HG03108 (cell line): ENCODE data around the gene NKX1-2.

Source experiments
- ATAC-seq: cut with Tn5 transposase; IDR thresholded peaks from one replicate; pipeline ENCODE4 v1.9.1; 2021; ENCODE audit warnings: moderate library complexity; ENCODE audit not compliant: unreplicated experiment

Gene NKX1-2

DNA sequence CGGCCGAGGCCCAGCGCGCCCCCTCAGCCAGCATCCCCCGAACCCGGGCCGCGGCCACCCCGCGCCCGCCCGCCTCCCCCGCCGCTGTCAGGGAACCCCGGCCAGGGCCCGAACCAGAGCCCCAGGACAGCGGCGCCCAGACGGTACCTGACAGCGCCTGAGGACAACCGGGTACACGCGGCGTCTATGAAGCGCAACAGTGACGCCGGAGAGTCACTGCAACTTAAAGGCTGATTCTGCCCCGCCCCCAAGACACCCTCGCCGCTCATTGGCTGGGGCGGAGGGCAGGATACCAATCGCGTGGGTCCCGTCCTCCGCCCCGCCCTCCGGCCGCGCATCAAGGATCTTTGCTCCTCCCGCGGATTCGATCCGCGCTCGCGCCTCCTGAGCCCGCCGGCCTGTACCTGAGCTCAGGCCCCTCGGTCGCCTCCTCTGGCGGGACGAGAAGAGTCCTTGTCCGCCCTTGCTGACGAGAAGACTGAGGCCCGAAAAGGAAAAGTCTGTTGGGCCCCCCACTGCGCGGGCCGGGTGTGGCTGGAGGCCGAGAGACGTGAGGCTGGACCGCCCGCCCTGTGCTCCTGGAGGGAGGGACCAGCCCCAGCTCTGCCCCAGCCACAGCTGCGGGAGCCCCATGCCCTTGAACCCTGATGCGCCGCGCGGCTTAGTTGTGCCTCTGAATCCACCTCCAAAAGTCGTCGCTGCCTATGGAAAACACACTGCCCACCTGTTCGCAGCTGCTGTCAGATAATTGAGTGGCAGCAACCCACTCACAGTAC is 30.9 kb downstream of the NKX1-2 start, which contains the start of gene OAT:
Gene OAT (minus strand): TSS at position 198 of the 776 bp plus-strand sequence. CDS start 6,752 bp downstream, outside the sequence.
- peak; percentile 98 for ATAC-seq

DNA sequence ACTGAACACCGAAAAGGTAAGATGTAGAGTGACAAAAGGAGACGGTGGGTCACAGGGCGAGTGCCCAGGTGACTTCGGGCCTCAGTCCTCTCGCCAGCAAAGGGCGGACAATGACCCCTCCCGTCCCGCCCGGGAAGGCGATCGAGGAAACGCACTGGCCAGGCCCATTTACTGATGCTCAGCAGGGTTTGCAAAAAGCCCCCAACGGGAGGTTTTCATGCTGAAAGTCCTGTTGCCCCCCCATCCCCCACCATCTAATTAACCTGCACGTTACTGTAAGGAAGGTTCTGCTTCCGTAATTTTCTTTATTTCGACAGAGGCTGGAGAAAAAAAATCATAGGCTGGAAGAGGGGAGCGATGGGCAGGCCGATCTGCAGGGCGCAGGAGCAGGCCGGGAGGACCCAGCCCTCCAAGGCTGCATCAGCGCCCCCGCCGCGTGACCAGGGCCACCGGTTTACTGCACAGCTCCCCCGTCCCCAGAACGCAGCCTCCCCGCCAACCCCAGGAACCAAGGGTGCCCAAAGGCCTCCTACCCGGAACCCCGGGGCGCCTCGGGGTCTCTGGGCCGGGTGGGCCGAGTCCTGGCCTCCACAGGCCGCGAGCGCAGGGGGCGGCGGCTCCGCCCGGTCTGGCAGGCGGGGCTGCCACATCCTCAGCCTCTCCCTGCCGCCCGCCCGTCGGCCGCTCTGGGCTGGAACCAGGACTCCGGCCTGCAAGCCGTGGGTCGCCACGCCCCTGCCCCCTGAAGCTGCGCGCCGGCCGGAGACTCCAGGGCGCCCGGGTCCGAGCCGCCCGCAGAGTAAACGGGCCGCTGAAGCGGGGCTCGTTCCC is 31.7 kb downstream of the NKX1-2 start:
- ATAC-seq, result peak; percentile 16

DNA sequence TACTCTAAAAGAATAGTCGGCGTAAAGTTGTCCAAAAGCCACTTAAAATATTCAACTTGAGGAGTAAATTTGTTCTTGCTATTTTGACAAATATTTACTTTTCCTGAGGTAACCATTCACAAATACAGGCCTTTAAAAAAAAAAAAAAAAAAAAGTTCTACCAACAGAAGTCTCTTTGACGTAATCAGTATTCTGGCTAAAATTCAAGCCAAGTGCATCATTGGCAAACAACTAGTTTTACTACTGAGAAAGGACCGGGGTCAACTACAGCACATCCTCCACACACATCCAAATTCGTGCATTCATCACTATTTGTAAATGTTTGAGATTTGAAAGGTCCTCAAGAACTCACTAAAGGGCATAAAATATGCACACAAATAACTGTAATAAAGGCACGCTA is 33.1 kb downstream of the NKX1-2 start:
- no peak for ATAC-seq

DNA sequence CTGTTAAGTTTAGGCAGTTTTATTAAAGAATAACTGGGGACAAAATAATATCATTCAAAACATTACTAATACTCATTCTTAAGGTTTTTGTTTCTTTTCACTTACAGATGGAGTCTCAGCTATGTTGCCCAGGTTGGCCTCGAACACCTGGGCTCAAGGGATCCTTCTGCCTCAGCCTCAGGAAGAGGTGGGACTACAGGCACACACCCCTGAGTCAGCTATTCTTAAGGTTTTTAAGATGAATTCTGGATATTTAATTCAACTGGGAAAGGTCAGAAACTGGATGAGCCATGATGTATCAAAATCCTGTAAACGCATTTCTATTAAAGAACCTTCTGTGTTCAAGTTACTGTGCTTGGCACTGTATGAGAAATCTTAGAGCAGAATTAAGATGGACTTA is 34.6 kb downstream of the NKX1-2 start:
- no peak for ATAC-seq

DNA sequence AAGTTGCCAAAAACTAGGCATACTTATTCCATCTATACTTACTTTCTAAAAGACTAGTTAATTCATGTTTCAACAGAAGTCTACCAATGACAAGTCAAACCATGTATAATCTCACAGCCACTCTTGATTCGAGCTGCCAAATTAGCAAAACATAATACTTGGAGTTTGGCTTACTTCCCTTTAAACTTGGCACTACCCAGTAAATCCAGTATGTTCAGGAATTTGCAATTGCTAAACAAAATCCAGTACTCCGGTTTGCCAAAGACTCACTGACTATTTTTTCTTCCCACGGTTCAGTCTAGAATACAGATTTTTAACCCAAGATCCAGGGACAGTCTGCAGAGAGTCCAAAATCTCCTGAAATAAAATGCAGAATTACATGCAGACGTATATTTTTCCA is 35.8 kb downstream of the NKX1-2 start:
- ATAC-seq, result no peak

DNA sequence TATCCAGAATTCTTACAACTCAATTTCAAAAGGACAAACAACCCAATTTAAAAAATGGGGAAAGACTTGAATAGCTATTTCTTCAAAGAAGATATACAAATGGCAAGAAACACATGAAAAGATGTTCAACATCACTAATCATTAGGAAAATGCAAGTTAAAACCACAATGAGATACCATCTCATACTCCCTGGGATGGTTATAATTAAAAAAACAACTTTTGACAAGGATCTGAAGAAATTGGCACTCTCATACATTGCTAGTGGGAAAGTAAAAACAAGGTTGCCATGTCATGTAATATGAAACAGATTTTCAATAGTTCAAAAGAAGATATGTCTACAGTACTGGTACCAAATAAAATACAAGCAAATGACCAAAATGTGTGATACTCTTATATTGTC is 40.1 kb downstream of the NKX1-2 start:
- no peak for ATAC-seq

DNA sequence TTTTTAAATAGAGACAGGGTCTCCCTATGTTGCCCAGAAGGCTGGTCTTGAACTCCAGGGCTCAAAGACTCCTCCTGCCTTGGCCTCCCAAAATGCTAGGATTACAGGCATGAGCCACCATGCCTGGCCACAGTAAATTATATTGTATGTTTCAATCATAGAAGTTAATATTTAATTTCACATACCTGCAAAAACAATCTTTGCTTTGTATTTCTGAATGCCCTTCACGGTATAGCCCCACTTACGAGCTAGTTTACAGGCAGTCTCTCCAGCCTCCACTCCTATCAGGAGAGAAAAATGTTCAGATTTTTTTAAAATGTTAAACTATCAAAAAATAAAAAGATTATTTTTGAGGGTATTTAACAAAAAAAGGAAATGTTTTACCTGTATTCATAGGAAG is 41.5 kb downstream of the NKX1-2 start:
- no peak for ATAC-seq

DNA sequence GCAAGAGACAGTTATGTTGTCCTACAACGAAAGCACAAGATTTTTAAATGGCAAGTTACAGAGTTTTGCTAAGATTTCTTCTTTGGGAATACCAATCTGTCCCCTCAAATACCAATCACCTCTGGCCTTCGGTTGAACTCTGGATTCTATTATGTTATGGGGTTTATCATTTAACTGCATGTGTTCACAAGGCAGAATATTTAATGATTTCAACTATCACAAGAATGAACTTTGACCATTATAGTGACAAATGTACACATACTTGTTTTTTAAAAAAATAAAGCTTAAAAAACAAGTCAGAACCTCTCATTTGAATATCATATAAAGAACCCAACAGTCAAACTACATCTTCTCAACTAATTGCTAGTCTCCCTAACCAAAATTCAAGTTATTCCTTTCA is 42.4 kb downstream of the NKX1-2 start:
- ATAC-seq, result no peak

DNA sequence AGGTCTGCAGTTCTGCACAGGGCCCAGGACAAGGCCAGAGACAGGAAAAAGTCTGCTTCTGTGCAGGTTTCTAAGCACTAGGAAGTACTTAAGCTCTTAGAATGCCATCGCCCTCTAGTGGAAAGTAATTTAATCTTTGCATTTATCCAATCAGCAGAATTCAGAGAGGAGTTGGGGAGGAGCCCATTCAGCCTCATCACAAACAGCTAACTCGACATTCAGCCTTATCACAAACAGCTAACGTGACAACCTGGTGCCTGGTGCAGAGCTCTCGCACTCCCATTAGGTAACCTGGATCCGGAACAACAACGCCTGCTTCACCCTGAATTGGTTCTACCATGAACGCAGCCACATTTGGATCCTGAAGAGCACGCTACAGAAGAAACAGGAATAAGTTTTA is 46.3 kb downstream of the NKX1-2 start:
- peak; percentile 83 for ATAC-seq

DNA sequence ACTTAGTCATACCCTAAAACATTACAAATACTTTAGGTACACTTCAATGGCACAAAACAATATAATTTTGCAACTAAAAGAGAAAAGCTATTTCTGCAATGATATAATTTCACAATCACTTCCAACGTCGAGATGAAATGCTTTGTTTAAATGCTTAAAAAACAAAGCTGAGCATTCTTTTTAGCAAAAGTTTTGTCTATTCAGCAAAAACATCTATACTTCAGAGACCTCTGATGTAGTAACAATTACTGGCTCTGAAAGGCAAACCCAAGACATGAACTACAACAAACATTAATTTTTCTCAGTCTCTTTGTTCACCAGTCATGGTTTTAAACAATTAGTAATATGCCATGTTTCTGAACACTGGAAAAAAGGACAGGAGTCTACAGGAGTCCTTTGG is 47.6 kb downstream of the NKX1-2 start:
- no peak for ATAC-seq

DNA sequence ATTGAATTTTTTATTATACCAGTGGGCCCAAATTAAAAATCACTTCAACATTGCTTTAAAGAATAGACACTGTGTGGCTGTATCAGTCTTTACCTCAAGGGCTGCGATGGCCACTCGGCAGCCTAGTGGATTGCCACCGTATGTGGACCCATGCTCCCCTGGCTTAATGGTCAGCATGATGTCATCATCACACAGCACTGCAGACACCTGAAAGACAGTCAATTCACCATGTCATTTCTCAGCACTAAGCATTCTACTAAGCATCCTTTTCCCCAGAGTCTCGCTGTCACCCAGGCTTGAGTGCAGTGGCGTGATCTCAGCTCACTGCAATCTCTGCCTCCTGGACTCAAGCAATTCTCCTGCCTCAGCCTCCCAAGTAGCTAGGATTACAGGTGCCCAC is 48.2 kb downstream of the NKX1-2 start:
- no peak for ATAC-seq
